Measurements from ENCODE around the gene COL15A1.

Gene COL15A1

GRCh38 chr9:99037769-99038483 lies 94.2 kb downstream of the COL15A1 start:
- peak; percentile 29 for DNase-seq (ENCODE audit: low read depth)

GRCh38 chr9:99038484-99038820 lies 94.7 kb downstream of the COL15A1 start:
- no peak for DNase-seq (ENCODE audit: low read depth)

- DNase-seq (ENCODE audit: low read depth) = no peak
Measured at GRCh38 chr9:99039505-99040182, 95.9 kb downstream of the COL15A1 start.

GRCh38 chr9:99040251-99040900 lies 96.7 kb downstream of the COL15A1 start:
- DNase-seq (ENCODE audit: low read depth) = no peak

GRCh38 chr9:99040911-99041582 lies 97.3 kb downstream of the COL15A1 start:
- peak; percentile 27 for DNase-seq (ENCODE audit: low read depth)

GRCh38 chr9:99041618-99042017 lies 97.9 kb downstream of the COL15A1 start:
- DNase-seq (ENCODE audit: low read depth) = no peak

GRCh38 chr9:99042620-99043019 lies 98.9 kb downstream of the COL15A1 start:
- DNase-seq (ENCODE audit: low read depth) = no peak

- DNase-seq (ENCODE audit: low read depth) = no peak
Measured at GRCh38 chr9:99044827-99045226, 101.1 kb downstream of the COL15A1 start.

GRCh38 chr9:99046068-99046467 lies 102.4 kb downstream of the COL15A1 start:
- DNase-seq (ENCODE audit: low read depth) = no peak

- DNase-seq (ENCODE audit: low read depth) = no peak
Measured at GRCh38 chr9:99046542-99047071, 102.9 kb downstream of the COL15A1 start.

GRCh38 chr9:99049228-99049627 lies 105.5 kb downstream of the COL15A1 start:
- no peak for DNase-seq (ENCODE audit: low read depth)

- DNase-seq (ENCODE audit: low read depth) = no peak
Measured at GRCh38 chr9:99049641-99050040, 105.9 kb downstream of the COL15A1 start.

GRCh38 chr9:99050292-99050911 lies 106.7 kb downstream of the COL15A1 start:
- peak; percentile 29 for DNase-seq (ENCODE audit: low read depth)

- DNase-seq (ENCODE audit: low read depth) = no peak
Measured at GRCh38 chr9:99050924-99051323, 107.2 kb downstream of the COL15A1 start.

- DNase-seq (ENCODE audit: low read depth) = no peak
Measured at GRCh38 chr9:99051406-99051805, 107.7 kb downstream of the COL15A1 start.

- no peak for DNase-seq (ENCODE audit: low read depth)
Measured at GRCh38 chr9:99051851-99052250, 108.1 kb downstream of the COL15A1 start.

GRCh38 chr9:99052815-99053715 lies 109.4 kb downstream of the COL15A1 start:
- DNase-seq (ENCODE audit: low read depth) = no peak

GRCh38 chr9:99054581-99054980 lies 110.9 kb downstream of the COL15A1 start:
- DNase-seq (ENCODE audit: low read depth) = no peak

- DNase-seq (ENCODE audit: low read depth) = no peak
Measured at GRCh38 chr9:99055384-99055783, 111.7 kb downstream of the COL15A1 start.

GRCh38 chr9:99056186-99056585 lies 112.5 kb downstream of the COL15A1 start:
- no peak for DNase-seq (ENCODE audit: low read depth)

Measured in stromal cell of bone marrow (primary cell).